CD4-positive, alpha-beta T cell treated with Interleukin-15 for 1 hour (primary cell): ENCODE measurements around the gene CIAO2B.

Source experiments
- DNase-seq: peaks from one replicate; pipeline ENCODE4 v3.0.0-alpha.2; 2020

Gene CIAO2B

GRCh38 chr16:66885491-66885890 is 48.7 kb downstream of the CIAO2B start:
- no peak for DNase-seq

GRCh38 chr16:66882702-66883101 is 51.5 kb downstream of the CIAO2B start:
- DNase-seq = no peak
